HG03103 (cell line): Measurements from ENCODE around the gene WDFY4.

Source experiments
- ATAC-seq: cut with Tn5 transposase; IDR thresholded peaks from one replicate; pipeline ENCODE4 v1.9.1; 2021; ENCODE audit warnings: low read depth; ENCODE audit not compliant: unreplicated experiment

WDFY4 gene

GRCh38 chr10:48839809-48840679, 155.4 kb downstream of the WDFY4 start:
- no peak for ATAC-seq

- no peak for ATAC-seq
These were observed 157.6 kb downstream of the WDFY4 start for GRCh38 chr10:48842231-48842630.

GRCh38 chr10:48843198-48843597, 158.5 kb downstream of the WDFY4 start:
- no peak for ATAC-seq

- no peak for ATAC-seq
These were observed 159.9 kb downstream of the WDFY4 start for GRCh38 chr10:48844616-48845015.

- ATAC-seq = no peak
These were observed 160.8 kb downstream of the WDFY4 start for GRCh38 chr10:48845512-48845911.

- no peak for ATAC-seq
These were observed 163.0 kb downstream of the WDFY4 start for GRCh38 chr10:48847691-48848090.

- ATAC-seq = no peak
These were observed 172.2 kb downstream of the WDFY4 start for GRCh38 chr10:48856855-48857254.

- ATAC-seq = no peak
These were observed 187.6 kb downstream of the WDFY4 start for GRCh38 chr10:48872234-48872633.

GRCh38 chr10:48878091-48878490, 193.4 kb downstream of the WDFY4 start:
- no peak for ATAC-seq

GRCh38 chr10:48879451-48879850, 194.8 kb downstream of the WDFY4 start:
- ATAC-seq = no peak

GRCh38 chr10:48880016-48880705, 195.5 kb downstream of the WDFY4 start:
- ATAC-seq = no peak

- ATAC-seq = no peak
These were observed 197.3 kb downstream of the WDFY4 start for GRCh38 chr10:48881937-48882336.

- ATAC-seq = no peak
These were observed 198.2 kb downstream of the WDFY4 start for GRCh38 chr10:48882881-48883280.

- no peak for ATAC-seq
These were observed 199.0 kb downstream of the WDFY4 start for GRCh38 chr10:48883701-48884100.

GRCh38 chr10:48884179-48885045, 199.7 kb downstream of the WDFY4 start:
- ATAC-seq = no peak

GRCh38 chr10:48885376-48885775, 200.7 kb downstream of the WDFY4 start:
- no peak for ATAC-seq

GRCh38 chr10:48887982-48888381, 203.3 kb downstream of the WDFY4 start:
- ATAC-seq = no peak

GRCh38 chr10:48890888-48891850, 206.5 kb downstream of the WDFY4 start:
- no peak for ATAC-seq

GRCh38 chr10:48894911-48895802, 210.5 kb downstream of the WDFY4 start:
- no peak for ATAC-seq
